Psoas muscle (tissue), 8 donors: Measurements from ENCODE around the gene LMNTD2. TPM values are rescaled to one million over a fixed set of nuclear protein-coding genes. Genes with fewer than 3 reads are reported as not detected.

Source experiments
- ATAC-seq, 4 donors: fragments of 200-7000 bp; cut with Tn5 transposase; one replicate each; pipeline ENCODE4 v1.9.1; 2020; ENCODE audit warnings: moderate library complexity in 3 of 4, mild to moderate bottlenecking in 2 of 4
- DNase-seq, 2 donors: peaks; one replicate each; pipeline ENCODE4 v3.0.0-alpha.2; 2020
- H3K27ac ChIP-seq: fragments of 200-600 bp; one replicate; pipeline ENCODE4 v1.8.0; 2022
- H3K27me3 ChIP-seq, 3 donors: fragments of 200-600 bp in 1 of 3; one replicate each; pipeline versions ENCODE4 v1.6.1 to v1.8.0; 2013 to 2022; ENCODE audit warnings: low read length in 2 of 3, mild to moderate bottlenecking in 2 of 3, moderate library complexity in 1 of 3; ENCODE audit not compliant: insufficient read depth in 3 of 3
- H3K36me3 ChIP-seq, 2 donors: fragments of 200-600 bp in 1 of 2; one replicate each; pipeline versions ENCODE4 v1.6.1 to v1.8.0; 2013 to 2022; ENCODE audit warnings: low read depth in 1 of 2, mild to moderate bottlenecking in 1 of 2, moderate library complexity in 1 of 2; ENCODE audit not compliant: insufficient read depth in 1 of 2
- H3K4me1 ChIP-seq: fragments of 200-600 bp; one replicate; pipeline ENCODE4 v1.8.0; 2022
- H3K4me3 ChIP-seq: fragments of 200-600 bp; one replicate; pipeline ENCODE4 v1.8.0; 2022; ENCODE audit warnings: mild to moderate bottlenecking
- H3K9me3 ChIP-seq: fragments of 200-600 bp; one replicate; pipeline ENCODE4 v1.8.0; 2022
- WGBS, 3 donors: extraction: QIAGEN DNeasy Blood & Tissue Kit; methylation state at CpG; one replicate each; pipeline versions ENCODE4 v1.1.6 to v1.1.7; 2013; 5-methylcytosine and 5-hydroxymethylcytosine counted together
- intact Hi-C, 2 donors: fragments of 100-400 bp; cut with DNase I; formaldehyde crosslinking; loops; one replicate each; pipeline versions ENCODE4 v1.11.0 to v1.14.2; 2022
- polyA plus RNA-seq, 3 donors: library from polyadenylated mRNA; stranded (reverse); fragments of 200-250 nt; gene quantifications; one replicate each; pipeline ENCODE4 v1.2.3, GENCODE V29; 2013
- total RNA-seq, 4 donors: library from RNA; stranded (reverse); fragmentation: NEBNext Ultra II Directional in 2 of 4; extraction: Animal tissue kit (Norgen Biotek cat#: 25700) in 2 of 4; gene quantifications; one replicate each; pipeline versions ENCODE4 v1.2.1 to v1.2.4, GENCODE V29; 2021 to 2023
- TF ChIP-seq, protein P1 (sequence below): fragments of 200-600 bp; IDR thresholded peaks from one replicate; pipeline ENCODE4 v1.8.0; 2022; ENCODE audit warnings: antibody characterized with exemption
- donor health status: healthy with polysubstance abuse.
- donor health status: DM: no; HTN: no; CAD: no; lungs with moderate emphysema.
- donor health status: Bipolar disorder and iron deficiency.
- donor health status: healthy.
- donor health status: DM: yes; HTN: yes; CAD: no.
- donor health status: DM: no; HTN: no; CAD: no.
- donor health status: DM: no; HTN: no; CAD: no.
- donor health status: DM: yes; HTN: yes; CAD: no.

The LMNTD2 gene
- total and polyA plus RNA-seq, 7 donors = 0.04 to 0.27 (median 0.12) TPM; not detected in 2

DNA sequence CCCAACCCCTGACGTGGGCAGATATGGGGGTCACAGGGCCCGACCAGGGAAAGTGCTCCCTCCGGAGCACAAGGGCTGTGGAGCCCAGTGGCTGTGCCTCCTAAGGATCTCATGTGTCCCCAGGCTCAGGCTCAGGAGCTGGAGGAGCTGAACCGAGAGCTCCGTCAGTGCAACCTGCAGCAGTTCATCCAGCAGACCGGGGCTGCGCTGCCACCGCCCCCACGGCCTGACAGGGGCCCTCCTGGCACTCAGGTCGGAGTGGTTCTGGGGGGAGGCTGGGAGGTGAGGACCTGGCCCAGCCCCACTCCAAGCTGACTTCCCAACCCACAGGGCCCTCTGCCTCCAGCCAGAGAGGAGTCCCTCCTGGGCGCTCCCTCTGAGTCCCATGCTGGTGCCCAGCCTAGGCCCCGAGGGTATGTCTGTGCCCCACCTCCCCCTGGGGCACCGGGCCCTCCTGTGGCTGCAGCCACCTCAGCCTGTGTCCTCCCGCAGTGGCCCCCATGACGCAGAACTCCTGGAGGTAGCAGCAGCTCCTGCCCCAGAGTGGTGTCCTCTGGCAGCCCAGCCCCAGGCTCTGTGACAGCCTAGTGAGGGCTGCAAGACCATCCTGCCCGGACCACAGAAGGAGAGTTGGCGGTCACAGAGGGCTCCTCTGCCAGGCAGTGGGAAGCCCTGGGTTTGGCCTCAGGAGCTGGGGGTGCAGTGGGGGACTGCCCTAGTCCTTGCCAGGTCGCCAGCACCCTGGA, 2.7 kb upstream of the LMNTD2 start:
- Histone ChIP-seq H3K4me1 (peaks cover 10% of the 10 kb centered on the region), H3K27ac (no peak overlapping the region), H3K27me3 (no peaks in the 10 kb centered on the region), H3K9me3 (no peaks in the 10 kb centered on the region), H3K36me3 (no peaks in the 10 kb centered on the region), H3K4me3 (no peak overlapping the region)
- no peak for DNase-seq
- intact Hi-C loops = no loop called here
- 87 to 91% (median 89%) methylated on average over 13 to 18 of the region's 18 CpGs for WGBS, 3 donors
- no peak for ATAC-seq
- TF ChIP-seq, protein P1, sequence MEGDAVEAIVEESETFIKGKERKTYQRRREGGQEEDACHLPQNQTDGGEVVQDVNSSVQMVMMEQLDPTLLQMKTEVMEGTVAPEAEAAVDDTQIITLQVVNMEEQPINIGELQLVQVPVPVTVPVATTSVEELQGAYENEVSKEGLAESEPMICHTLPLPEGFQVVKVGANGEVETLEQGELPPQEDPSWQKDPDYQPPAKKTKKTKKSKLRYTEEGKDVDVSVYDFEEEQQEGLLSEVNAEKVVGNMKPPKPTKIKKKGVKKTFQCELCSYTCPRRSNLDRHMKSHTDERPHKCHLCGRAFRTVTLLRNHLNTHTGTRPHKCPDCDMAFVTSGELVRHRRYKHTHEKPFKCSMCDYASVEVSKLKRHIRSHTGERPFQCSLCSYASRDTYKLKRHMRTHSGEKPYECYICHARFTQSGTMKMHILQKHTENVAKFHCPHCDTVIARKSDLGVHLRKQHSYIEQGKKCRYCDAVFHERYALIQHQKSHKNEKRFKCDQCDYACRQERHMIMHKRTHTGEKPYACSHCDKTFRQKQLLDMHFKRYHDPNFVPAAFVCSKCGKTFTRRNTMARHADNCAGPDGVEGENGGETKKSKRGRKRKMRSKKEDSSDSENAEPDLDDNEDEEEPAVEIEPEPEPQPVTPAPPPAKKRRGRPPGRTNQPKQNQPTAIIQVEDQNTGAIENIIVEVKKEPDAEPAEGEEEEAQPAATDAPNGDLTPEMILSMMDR = no peak

DNA sequence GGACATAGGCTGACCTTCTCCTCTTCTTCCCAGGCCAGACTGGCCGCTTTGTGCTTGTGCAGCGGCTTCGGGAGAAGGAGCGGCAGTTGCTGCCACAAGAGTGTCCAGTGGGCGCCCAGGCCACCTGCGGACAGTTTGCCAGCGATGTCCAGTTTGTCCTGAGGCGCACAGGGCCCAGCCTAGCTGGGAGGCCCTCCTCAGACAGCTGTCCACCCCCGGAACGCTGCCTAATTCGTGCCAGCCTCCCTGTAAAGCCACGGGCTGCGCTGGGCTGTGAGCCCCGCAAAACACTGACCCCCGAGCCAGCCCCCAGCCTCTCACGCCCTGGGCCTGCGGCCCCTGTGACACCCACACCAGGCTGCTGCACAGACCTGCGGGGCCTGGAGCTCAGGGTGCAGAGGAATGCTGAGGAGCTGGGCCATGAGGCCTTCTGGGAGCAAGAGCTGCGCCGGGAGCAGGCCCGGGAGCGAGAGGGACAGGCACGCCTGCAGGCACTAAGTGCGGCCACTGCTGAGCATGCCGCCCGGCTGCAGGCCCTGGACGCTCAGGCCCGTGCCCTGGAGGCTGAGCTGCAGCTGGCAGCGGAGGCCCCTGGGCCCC, 1.6 kb upstream of the LMNTD2 start:
- Histone ChIP-seq H3K27ac (no peak overlapping the region), H3K4me1 (peaks cover 10% of the 10 kb centered on the region), H3K36me3 (no peaks in the 10 kb centered on the region), H3K4me3 (no peak overlapping the region), H3K9me3 (no peaks in the 10 kb centered on the region), H3K27me3 (peaks cover 0 to 9% (median 5%) of the 10 kb centered on the region in 3 donors)
- ATAC-seq (no peak), DNase-seq (no peak)
- TF ChIP-seq, protein P1 = no peak
- 91 to 92% (median 91%) methylated on average over 29 of the region's 29 CpGs for WGBS, 3 donors
- intact Hi-C loops = no loop called here

DNA sequence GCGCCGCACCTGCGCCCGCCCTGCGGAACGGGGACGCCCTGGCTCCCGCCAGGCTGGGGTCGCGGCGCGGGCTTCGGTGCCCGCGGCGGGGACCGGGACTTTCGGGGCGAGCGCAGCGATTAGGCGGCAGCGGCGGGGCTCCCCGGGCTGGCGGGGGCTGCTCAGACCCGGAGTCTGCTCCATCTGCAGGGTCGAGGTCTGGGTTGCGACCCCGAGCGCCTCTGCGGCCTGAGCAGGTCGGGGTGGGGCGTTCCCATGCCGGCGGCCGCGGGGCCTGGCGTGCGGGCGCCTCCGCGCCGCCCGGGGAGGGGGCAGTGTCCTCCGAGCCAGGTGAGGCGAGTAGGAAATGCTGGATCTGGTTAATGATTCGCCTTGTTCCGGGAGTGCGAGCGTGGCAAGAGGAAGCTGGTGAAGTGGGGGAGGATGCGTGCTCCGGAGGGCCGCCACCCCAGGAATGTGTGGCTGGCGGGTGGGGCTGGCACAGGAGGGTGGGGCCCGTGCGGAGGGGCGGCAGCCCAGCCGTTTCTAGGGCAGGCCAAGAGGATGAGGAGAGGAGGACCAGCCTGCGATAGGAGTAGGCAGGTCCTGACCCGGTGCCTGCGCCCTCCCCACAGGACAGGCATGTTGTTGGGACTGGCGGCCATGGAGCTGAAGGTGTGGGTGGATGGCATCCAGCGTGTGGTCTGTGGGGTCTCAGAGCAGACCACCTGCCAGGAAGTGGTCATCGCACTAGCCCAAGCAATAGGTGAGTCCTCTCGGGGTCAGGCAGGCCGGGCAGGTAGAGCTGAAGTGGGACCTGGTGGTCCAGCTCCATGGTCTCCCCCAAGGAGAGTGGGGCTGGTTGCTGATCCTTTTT, 838 bp upstream of the LMNTD2 start:
- Histone ChIP-seq H3K9me3 (no peaks in the 10 kb centered on the region), H3K27me3 (peaks cover 0 to 16% (median 12%) of the 10 kb centered on the region in 3 donors), H3K4me1 (peaks cover 10% of the 10 kb centered on the region), H3K27ac (no peak overlapping the region), H3K4me3 (peak overlapping the region; percentile 82), H3K36me3 (no peaks in the 10 kb centered on the region)
- no peak for ATAC-seq
- WGBS, 3 donors = 9 to 17% (median 16%) methylated on average over 34 to 67 of the region's 67 CpGs
- intact Hi-C loops = no loop called here
- DNase-seq = no peak
- TF ChIP-seq, protein P1 = no peak

DNA sequence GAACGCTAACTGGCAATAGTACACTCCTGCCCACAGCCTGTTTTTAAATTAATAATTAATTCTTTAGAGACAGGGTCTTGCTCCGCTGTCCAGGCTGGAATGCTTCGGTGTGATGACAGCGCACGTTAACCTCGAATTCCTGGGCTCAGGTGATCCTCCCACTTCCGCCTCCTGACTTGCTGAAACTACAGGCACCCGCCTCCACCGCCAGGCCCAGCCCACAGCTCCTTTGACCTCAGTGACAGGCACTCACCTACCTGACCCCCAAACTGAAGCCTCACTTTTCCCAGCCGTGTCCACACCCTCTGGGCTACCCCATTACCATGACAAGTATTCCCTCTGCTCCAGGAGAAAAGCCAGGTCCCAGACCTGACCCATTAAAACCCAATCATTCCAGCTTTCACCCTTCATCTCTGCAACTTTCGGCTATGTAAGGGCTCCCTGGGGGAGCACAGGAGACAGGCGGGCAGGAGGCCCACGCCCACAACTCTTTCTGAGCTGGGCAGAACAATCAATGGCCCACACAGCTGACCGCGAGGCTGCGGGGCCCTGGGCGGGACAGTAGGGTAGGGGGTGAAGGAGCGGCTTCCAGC, 730 bp downstream of the LMNTD2 start:
- DNase-seq = no peak
- peak overlapping the region; percentile 82 for H3K4me3 ChIP-seq

More for the DNA sequence above, 730 bp downstream of the LMNTD2 start:
- H3K9me3 ChIP-seq = no peaks in the 10 kb centered on the region
- peak in 2 of 4 donors; percentile 3 to 19 for ATAC-seq
- intact Hi-C loops = no loop called here
- H3K27me3 ChIP-seq = peaks cover 0 to 30% (median 24%) of the 10 kb centered on the region in 3 donors
- WGBS, 3 donors = 79 to 84% (median 81%) methylated on average over 18 of the region's 18 CpGs
- no peak overlapping the region for H3K27ac ChIP-seq
- H3K36me3 ChIP-seq = no peaks in the 10 kb centered on the region
- peaks cover 11% of the 10 kb centered on the region for H3K4me1 ChIP-seq
- TF ChIP-seq, protein P1 = no peak
